Glomerular visceral epithelial cell (primary cell): ENCODE data around the gene SFMBT1.
"Not testable (repeated sequence)": the region's sequence is repeated elsewhere in the genome, so short reads cannot be mapped to it uniquely, and the experiment has no call there.

Experiments used
- DNase-seq: peaks from one replicate; pipeline ENCODE4 v3.0.0-alpha.2; 2016; ENCODE audit errors: extremely low spot score

Gene SFMBT1

DNA sequence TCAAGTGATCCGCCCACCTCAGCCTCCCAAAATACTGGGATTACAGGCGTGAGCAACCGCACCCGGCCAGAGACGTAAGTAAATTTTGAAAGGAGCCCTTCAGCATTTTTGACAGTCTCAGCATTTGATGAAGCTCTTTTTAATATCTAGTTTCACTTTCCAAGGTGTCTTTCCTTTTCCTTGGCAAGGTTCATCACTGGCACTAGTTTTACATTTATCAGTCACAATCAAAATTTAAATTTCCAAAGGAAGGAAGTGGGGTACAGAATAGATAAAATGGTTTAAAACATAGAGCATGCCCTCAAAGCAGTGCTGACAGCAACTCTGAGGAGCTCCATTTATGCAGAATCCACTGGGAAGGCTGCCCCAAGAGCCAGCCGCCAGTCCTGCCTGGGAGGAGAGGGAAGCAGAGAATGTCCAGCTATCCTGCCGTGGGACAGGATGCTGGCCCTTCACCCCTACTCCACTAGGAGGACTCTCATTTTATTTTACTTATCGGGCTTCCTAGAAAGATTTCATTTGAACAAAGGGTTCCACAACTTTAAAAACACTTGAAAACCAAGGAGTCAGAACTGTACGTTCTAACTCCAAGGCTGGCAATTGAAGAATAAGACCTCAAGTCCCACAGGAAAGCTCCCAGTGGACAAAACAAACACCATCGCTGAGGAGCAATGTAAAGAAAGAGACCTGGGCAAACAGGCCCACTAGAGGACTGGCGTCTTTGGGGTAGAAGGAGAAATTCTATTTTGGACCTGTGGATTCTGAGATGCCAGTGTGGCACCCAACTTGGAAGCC lies 9.9 kb downstream of the SFMBT1 start:
- no peak for DNase-seq

DNA sequence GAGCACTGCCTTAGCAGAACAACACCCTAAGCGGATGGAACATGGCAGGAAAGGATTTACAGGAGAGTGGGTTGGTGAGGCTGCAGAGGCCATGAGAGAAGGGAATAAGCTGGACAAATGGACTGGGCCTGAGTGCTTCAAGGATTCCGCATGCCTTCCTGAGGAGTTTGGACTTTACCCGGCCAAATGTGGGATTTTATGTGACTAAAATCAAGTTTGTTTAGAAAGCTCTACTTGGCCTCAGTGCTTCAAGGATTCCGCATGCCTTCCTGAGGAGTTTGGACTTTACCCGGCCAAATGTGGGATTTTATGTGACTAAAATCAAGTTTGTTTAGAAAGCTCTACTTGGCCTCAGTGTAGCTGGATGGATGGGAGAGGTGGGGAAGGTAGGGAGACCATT lies 10.9 kb downstream of the SFMBT1 start:
- not testable (repeated sequence) for DNase-seq

DNA sequence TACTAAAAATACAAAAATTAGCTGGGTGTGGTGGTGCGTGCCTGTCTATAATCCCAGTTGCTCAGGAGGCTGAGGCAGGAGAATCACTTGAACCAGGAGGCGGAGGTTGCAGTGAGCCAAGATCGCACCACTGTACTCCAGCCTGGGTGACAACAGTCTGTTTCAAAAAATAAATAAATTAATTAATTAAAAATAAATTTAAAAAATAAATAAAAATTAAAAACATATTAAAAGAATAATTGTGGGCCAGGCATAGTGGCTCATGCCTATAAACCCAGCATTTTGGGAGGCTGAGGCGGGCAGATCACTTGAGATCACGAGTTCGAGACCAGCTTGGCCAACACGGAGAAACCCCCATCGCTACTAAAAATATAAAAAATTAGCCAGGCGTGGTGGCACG lies 11.5 kb downstream of the SFMBT1 start:
- not testable (repeated sequence) for DNase-seq

DNA sequence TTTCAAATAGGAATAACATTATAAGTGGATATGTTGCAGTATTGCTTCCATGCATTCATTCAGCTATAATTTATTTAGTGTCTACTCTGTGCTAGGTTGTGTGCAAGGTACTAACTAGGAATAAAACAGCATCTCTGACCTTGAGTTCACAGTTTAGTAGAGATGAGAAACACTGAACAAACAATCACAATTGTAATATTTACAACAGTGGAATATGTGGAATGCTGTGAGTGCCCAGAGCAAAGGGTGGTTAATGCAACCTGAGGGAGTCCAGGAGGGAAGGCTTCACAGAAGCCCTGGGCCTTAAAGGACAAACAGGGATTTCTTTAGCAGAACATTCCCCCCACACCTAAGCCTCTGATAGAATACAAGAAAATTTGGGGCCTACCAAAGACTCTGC lies 13.3 kb downstream of the SFMBT1 start:
- no peak for DNase-seq

DNA sequence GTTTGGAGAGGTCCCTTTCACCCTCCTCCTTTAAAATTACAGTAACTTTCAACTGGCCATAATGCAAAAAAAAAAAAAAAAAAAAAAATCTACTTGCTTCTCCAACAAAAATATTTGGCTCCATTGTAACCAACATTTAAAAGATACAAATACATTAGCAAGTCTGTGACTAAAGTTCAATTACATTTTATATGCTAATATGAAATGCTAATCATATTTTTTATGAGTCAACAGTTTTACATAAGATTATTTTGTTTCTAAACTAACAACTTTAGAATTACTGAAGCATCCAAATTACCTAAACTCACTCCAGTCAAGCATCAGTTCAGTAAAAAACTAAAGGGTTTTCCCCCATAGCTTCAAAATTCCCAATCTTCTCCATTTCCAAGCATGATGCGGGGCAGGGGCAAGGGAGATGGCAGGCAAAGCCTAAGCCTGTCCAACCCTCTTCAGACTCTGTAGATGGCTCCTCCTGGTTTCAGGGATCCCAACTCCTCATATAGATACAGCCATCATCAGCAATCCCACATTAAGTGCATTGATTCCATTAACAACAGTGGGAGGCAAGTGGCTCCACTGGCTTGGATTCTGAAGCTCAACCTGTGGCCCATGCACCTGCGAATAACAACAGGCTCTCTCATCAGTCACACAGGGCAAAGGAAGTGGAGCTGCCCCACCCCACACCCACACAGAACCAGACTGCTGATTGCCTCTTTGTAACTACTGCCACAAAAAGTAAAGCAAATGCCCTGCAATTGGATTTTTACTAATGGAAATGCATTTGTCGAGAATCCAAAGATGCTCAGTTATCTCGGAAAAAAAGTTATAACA lies 15.0 kb downstream of the SFMBT1 start:
- no peak for DNase-seq

DNA sequence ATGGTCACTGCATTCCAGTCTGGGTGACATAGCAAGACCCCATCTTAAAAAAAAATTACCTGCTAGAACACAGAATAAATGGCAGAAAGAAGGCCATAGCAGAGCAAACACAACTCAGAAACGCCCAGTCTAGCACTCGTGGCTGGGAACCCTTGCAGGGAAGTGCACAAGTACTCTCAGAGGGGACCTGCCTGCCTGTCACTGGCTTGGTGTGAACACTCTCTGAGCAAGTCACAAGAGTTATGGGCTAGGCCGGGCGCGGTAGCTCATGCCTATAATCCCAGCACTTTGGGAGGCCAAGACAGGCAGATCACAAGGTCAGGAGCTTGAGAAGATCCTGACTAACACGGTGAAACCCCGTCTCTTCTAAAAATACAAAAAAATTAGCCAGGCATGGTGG lies 17.2 kb downstream of the SFMBT1 start:
- no peak for DNase-seq

DNA sequence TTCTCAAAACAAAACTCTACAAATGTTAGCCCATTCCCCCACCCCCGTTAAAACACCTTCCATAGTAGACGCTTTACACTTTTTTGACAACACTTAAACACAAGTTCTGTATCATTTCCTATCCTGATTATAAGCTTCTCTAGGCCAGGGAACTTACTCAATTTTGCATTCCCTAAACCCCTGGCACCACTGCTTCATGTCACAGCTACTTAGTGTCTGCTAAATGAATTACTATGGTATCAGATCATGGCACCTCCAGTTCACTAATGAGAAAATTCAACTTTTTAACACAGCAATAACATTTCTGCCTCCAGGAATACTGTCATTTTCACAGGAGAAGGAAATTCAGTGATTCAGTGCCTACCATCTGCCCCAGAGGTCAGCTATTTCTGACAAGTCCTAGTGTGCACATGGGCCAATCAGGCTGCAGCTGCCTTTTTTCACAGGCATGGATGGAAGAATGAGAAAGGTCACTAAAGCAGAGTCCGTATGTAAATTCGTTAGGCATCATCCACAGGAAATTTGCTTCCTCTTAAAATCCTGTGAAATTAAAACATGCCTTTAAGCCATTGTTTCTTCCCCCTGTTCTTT lies 18.5 kb downstream of the SFMBT1 start:
- no peak for DNase-seq

DNA sequence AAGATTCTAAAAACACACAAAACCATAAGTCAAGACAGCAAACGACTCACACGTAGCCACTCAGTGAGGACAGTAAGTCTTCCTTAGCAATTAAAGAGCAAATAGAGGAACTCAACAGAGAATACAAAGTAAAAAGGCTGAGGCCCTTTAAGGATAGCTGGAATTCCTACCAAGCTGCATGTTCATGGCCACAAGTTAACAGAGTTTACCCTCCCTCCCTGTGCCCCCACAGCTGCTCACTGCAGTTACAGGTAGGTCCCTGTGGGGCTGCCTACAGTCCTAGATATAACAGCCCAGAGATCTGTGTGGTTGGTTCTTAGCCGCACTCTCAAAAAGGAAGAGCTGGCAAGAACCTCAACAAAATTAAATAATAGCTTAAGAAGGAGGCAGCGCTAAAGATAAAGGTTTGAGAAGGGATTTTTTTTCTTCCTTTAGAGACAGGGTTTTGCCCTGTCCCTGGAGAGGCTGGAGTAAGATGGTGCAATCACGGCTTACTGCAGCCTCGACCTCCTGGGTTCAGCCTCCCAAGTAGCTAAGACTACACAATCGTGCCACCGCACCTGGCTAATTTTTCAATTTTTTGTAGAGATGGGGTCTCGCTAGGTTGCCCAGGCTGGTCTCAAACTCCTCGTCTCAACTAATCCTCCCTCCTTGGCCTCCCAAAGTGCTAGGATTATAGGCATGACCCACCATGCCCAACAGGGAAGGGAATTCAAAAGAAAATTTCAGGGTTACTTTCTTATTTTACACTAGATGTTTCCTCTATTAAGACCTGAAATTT lies 19.3 kb downstream of the SFMBT1 start:
- peak; percentile 15 for DNase-seq

DNA sequence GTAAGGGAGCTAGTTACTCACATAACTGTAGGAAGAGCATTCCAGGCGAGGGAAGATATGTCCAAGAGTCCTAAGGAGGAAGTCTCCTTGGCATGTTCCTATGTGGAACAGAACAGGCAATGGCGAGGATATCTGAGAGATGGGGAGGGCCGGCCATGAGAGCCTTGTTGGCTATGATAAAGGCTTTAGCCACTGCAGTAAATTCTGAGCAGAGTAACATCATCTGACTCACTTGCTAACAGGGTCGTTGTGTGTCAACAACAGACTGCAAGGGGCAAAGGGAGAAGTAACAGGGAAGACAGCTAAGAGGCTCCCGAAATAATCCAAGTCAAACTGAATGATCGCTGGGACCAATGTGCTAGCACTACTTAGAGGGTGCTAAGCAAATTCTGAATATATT lies 21.6 kb downstream of the SFMBT1 start:
- DNase-seq, result no peak

DNA sequence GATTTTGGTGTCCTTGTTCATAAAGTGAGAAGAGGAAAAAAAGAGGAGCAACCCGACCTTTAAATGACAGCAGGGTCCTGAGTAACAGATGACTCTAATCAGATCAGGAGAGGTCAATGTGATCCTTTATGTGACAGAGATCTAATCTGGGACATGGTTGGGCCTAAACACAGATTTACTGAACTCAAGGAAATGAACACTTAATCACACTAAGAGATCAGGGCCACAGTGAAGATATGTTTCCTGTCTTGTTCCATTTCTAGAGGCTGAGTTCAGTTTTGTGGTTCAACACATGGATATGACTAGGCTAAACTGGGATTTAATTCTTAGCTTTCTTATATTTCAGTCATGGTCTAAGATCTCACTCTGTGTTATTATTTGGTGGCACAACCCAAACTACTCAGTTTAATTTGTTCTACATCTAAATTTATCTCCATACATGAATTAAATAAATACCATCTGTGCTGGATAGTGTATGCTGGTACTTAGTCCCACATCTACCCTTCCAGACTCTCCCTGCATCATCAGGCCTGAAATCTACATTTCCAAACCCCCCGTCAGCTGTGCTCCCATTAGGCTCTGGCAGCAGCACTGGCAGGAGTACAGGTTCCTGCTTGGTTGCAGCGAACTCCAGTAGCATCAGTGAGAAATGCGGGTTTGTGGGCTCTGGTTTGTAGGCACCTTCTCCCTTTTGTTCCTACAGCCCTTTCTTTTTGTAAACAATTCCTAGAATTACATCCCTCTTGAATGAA lies 22.6 kb downstream of the SFMBT1 start:
- no peak for DNase-seq

DNA sequence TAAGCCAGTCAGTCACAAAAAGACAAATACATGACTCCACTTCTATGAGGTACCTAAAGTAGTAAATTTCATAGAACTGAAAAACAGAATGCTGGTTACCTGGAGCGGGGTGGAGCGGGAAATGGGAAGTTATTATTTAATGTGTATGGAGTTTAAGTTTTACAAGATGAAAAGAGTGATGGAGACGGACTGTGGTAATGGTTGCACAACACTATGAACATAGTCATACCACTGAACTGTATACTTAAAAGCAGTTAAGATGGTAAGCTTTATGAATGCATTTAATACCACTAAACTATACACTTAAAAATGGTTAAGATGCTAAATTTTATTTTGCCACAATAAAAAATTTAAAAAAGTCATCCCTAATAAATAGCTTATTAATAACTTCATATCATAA lies 23.2 kb downstream of the SFMBT1 start:
- no peak for DNase-seq

DNA sequence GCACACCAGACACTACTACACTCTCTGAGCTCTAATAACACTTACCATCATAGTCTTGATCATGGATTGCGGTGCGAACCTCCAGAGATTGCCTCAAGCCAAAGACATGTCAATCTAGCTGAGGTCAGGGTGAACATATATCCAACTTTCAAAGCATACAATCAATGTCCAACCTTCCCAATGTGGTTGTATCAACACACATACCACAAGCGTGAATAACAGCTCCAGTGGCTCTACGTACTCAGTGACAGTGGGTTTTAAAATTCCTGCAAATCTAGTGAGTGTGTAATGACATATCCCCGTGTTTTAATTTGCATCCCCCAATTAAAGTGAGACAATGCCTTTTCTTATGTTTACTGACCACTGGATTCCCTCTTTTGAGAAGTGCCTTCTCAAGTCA lies 29.6 kb downstream of the SFMBT1 start:
- peak; percentile 37 for DNase-seq

DNA sequence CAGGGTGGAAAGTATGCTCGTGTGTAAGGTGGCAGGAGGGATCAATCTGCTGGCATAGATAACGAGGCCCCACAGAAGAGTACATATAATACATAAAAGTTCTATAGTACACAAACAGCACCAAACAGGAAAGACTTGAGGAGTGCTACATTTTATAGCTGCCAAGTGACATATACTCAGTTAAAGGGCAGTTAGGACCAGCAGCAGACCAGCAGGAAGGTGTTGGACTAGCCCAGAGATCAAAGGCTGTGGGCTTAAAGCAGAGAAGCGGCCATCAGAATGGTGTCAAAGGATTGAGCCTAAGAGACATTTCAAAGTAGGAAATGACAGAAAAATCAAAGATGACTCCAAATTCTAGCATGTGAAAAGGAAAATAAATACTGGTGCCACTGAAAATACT lies 34.5 kb downstream of the SFMBT1 start:
- no peak for DNase-seq

DNA sequence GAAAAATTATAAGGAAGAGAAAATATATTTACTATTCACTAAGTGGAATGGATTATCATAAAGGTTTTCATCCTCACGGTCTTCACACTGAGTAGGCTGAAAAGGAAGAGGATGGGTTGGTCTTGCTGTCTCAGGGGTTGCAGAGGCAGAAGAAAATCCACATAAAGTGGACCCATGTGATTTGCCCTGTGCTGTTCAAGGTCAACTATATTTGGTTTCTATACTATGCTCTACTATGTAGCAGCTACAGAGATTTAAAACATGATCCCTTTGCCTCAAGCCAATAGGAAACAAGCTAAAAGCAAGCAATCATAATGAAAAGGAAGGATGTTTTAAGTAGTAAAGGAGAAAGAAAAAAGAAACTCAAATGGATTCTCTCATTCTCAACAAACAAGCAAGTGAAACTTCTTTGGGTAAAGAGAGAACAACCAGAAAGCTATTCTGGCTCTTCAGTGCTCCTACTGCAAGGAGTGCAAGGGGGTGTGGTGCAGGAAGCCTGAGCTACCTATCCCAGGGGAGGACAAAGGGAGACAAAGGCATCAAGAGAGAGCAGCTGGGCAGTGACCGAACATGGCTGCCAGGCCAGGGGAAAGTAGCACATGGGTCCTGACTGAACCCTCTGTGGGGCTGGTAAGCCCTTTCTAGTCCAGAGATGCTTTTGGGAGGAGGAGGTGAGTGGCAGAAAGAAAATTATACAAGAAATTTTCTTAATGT lies 35.9 kb downstream of the SFMBT1 start:
- no peak for DNase-seq

DNA sequence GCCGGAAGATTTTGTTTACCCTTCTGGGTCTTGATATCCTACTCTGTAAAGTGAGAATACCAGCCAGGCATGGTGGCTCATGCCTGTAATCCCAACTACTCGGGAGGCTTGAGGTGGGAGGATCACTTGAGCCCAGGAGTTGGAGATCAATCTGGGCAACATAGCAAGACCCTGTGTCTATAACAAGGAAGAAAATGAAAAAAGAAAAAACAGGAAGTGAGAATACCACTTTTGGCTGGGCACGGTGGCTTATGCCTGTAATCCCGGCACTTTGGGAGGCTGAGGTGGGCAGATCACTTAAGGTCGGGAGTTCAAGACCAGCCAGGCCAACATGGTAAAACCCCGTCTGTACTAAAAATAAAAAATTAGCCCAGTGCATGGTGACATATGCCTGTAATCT lies 36.9 kb downstream of the SFMBT1 start:
- no peak for DNase-seq

DNA sequence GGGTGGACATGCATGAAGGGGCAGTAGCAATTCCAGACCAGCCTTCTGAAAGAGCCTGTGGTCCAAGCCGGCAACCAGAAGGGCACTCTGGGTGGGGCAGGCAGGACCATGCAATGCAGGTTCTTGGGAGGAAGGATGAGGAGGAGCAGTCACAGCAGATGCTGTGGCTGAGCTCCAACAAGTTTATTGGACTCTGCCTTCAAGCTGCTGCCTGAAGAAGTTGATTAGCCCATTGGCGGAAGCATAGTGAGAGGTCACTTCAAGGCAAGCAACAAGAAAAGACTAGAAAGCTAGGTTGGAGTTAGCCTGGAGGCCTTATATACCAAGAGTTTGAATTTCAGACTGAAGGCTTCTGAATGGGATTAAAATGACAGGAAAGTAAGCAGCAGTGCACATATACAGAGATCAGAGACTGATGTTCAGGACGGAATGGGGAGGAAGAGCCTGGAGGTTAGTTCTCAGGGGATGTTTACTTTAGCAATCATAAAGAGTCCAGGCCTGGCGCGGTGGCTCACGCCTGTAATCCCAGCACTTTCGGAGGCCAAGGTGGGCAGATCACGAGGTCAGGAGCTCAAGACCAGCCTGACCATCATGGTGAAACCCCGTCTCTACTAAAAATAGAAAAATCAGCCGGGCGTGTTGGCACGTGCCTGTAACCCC lies 39.9 kb downstream of the SFMBT1 start:
- peak; percentile 30 for DNase-seq

DNA sequence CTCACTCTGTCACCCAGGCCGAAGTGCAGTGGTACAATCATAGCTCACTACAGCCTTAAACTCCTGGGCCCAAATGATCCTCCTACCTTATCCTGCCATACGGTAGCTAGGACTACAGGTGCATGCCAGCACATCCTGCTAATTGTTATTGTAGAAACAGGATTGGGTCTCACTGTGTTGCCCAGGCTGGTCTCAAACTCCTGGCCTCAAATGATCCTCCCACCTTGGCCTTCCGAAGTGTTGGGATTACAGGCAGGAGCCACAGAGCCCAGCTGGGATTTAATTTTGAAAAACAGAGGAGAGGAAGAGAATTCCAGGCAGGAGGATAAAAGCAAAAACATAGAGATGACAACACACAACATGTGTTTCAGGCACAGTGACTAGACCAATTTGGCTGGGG lies 40.5 kb downstream of the SFMBT1 start:
- DNase-seq, result no peak

DNA sequence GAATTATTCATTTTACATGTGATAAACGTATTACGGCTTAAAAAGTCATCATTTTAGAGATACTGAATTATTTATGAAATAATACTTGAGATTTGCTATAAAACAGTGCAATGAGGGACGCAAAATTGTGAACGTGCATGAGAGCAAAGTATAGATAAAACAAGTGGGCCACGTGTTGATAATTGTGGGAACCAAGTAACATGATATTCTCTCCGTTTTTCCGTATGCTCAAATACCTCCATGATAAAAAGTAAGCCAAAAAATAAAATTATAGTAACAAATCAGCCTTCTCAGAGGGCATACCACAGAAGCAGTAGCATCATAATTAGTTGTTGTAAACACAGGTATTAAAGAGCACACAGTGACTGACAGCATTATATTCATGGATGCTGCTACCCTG lies 42.6 kb downstream of the SFMBT1 start:
- no peak for DNase-seq

DNA sequence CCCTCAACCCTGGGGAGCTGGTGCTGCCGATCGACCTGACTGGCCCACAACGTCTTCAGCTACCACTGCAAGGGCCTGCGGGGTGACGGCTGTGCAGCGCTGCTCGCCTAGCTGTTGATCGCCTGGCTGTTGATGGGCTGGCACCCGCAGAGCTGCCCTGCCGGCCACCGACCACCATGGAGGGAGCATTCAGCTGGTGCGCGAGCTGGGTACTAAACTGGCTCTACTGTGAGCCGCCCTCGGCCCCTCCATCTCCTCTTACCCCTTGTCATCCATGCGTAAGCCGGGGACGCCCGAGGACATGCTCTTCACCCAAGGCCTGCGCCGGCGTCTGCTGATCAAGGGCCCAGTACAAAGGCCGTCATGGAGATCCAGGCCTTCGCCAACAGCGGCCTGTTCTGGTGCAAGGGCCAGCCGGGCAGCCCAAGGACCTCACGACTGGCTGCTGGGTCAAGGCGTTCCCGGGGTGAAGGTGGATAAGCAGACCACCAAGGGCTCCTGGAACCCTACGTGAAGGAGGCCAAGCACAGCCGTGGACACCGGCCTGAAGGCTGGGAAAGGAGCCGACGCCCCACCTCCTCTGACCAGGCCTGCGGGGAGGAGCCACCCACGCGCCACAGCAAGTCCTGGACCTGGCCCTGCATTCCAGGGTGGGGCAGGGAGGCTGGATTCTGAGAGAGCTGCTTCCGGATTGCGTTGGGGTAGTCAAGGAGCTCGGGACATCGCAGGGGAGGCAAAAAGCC lies 46.9 kb downstream of the SFMBT1 start:
- no peak for DNase-seq
